ENCODE data around the gene DDB1.

DDB1 gene

GRCh38 chr11:61335355-61335710 is 2.4 kb upstream of the DDB1 start:
- DNase-seq (ENCODE audit: low spot score) = no peak

DNA sequence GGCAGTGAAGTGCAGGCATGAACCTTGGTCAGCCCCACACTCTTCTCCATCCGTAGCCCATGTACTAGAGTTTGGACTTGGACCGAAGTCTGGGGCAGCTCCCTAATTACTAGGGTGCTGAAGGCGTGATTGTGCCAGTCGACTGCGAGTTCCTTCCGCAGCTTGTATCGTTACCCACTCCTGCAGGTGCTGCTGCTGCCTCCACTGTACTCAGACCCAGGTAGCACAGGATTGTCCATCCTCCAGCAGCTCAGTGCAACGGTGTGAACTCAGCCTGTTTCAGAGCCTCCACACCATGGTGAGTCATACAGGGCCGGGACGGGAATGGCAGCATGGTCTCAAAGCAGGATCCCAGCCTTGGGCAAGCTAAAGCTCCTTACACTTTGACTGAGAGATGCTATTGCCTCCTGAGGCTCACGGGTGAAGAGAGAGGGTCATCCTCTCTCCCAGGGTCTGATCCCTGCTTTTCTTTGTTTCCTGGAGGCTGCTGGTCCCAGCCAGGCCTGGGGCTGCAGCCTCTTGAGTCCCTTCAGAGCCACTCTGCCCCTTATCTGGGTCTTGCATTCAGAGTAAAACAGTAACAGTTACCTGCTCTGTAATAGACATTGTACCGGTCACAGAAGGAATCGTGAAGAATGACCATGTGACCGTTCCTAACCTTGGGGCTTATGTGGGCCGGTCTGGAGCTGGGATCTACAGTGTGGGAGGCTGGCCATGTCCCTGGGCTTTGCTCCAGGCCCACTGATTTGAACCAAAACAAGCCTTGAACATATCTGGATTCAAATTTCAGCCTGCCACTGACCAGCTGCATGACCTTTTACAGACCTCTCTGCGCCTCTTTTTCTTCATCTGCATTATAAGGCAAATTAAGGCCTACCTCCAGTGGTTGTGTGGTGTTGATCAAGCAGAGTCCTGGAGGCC is 1.8 kb upstream of the DDB1 start:
- peak; percentile 66 for DNase-seq (ENCODE audit: low spot score)

GRCh38 chr11:61333550-61334433 is 887 bp upstream of the DDB1 start:
- peak; percentile 43 for DNase-seq (ENCODE audit: low spot score)

DNA sequence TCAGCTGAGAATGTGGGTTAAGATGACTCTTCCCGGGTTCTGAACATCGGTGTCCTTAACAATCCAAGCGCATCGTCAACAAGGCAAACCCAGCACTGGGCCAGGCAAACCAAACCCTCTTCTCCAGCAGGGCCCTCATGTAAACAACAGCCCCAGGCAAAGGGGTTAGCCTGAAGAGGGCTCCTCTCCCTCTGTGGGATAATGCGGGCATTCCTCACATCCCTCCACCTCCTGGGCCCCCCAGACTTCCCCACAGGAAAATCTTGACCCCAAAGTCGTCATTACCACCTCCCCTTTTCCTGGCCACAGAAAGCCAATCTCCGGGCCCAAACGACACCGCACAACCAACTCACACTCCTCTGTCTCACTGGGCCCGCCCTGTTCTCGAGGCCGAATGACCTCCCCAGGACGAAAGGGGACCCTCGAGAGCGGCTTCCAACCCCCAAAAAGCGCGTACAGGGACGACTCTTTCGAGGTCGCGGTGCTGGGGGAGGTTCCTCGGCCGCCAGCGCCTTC is 566 bp downstream of the DDB1 start:
- DNase-seq (ENCODE audit: low spot score) = peak; percentile 23

- DNase-seq (ENCODE audit: low spot score) = peak; percentile 27
These were observed 1.3 kb downstream of the DDB1 start for GRCh38 chr11:61331651-61332050.

DNA sequence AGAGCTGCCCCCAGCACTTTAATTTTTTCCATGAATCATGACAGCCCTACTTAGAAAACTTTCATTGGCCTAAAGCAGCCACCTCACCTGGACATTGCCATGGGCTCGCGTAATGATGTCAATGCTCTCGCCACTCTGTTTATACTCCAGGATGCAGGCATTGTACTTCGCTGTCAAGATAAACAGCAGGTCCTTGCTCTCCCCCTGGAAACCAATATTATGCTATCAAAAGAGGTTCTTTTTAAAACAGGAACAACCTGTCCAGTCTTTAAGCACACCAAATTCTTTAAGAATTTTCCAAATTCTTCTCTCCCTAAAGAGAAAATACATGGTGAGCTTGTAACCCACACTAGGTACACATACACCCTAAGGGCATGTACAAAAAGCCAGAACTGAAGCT is 3.0 kb downstream of the DDB1 start:
- no peak for DNase-seq (ENCODE audit: low spot score)

DNA sequence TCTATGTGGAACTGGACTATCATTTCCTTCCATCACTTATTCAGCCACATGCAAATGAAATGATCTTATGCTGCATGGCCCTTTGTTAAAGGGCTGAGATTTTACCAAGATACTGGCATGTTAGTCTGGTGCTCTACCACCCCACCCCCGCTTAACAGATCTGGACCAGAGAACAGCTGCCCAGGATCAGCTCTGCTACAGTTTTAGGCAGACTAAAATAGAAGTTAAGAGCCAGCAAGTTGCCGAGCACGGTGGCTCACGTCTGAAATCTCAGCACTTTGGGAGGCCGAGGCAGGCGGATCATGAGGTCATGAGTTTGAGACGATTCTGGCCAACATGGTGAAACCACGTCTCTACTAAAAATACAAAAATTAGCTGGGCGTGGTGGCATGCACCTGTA is 4.6 kb downstream of the DDB1 start:
- DNase-seq (ENCODE audit: low spot score) = no peak

- no peak for DNase-seq (ENCODE audit: low spot score)
These were observed 5.2 kb downstream of the DDB1 start for GRCh38 chr11:61327669-61328071.

- DNase-seq (ENCODE audit: low spot score) = no peak
These were observed 7.1 kb downstream of the DDB1 start for GRCh38 chr11:61325649-61326414.

DNA sequence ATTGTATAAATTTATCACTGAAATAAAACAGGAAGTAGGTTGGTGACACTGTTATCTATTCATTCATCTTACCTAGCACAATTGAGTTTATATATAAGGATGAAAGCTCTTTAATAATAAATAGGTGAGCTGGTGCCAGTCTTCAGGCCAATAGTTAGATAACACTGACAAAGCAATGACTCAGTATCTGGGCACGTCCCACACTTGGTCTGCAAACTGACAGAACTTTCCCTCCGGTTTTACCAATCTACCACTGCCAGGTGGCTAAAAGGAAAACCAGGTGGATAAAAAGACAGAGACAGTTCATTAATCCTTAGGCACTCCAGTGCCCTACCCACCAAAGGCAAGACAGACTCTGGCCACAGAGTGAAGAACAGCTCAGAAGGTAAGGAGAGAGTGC is 17.6 kb downstream of the DDB1 start:
- DNase-seq (ENCODE audit: low spot score) = no peak

GRCh38 chr11:61310749-61311148 is 22.2 kb downstream of the DDB1 start:
- no peak for DNase-seq (ENCODE audit: low spot score)

GRCh38 chr11:61309739-61310138 is 23.2 kb downstream of the DDB1 start:
- no peak for DNase-seq (ENCODE audit: low spot score)

DNA sequence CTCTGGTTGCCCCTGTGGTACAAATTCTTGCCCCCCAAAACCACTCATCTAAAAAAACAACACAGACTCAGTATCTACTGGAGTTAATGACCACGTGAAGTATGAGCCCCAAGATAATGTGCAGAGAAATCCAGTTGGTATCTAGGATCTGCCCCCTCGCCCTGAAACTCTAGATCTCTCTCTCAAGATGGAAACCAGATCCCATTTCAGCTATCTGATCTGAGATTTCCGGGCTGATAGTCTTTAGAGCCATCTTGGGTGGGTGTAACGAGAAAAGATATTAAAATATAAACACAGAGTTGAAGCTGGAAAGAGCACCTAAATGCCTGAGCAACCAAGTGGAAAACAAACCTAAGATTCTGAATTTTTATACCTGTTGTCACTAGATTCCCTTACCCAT is 23.8 kb downstream of the DDB1 start:
- no peak for DNase-seq (ENCODE audit: low spot score)

GRCh38 chr11:61307354-61307753 is 25.6 kb downstream of the DDB1 start:
- DNase-seq (ENCODE audit: low spot score) = no peak

DNA sequence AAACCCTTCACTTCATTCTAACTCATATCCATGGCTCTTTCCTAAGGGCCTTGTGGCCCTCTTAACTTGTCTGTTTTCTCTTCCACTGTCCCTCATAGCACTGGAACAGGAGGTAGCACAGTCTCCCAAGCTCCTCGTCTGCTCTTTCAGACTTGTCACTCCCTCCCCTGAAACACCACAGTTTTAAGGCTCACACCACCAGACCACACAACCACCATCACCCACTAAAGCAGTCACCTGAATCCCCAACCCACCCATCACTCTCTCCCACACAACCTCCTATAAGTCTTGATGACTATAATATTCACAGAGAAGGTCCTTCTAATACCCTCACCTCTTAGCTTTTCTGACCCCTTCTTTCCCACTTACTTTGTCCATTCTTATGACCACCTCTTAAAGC is 26.7 kb downstream of the DDB1 start:
- no peak for DNase-seq (ENCODE audit: low spot score)

- no peak for DNase-seq (ENCODE audit: low spot score)
These were observed 27.5 kb downstream of the DDB1 start for GRCh38 chr11:61305417-61305816.

DNA sequence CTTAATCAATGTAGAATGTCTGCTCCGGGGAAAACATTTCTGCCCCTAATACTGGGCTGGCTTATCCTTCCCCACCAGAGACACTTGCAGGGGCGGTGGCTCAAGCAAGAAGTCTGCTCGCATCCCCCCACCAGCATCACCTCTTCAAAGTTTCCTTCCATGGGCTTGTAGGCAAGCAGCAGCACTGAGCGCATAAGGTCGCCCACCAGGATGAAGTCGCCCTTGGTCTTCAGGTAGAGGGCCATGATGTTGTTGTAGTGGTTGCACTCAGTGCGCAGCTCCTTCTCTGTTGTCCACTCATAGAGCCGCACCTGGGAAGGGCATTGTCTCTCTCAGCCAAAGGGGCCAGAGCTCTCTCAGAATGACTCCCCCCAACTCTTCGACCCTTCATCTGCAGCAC is 29.2 kb downstream of the DDB1 start:
- no peak for DNase-seq (ENCODE audit: low spot score)

GRCh38 chr11:61302550-61302949 is 30.4 kb downstream of the DDB1 start:
- DNase-seq (ENCODE audit: low spot score) = no peak

DNA sequence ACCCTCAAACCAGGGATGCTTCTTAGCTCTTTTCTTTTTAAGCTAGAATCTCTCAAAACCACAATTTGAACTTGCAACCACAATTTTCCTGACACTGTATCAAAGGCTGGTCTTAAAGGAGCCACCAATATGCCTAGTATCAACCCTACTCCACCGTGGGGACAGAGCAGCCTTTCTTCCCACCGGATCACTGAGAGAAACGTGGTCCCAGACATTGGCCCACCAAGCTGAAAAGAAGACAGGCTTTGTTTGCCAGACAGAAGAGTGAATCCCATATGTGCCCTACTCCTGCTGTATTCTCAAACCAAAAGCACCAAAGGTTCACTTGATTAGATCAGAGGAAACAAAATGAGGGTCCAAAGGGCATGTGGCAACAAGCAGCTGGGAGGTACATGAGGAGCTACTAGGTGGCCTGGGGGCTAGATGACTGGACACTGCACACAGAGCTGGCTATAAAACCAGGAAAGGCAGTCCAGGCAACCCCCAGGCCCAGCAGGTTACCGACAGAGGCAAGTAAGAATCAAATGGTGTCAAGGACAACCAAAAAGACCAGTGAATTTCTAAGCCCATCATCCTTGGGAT is 34.2 kb downstream of the DDB1 start:
- no peak for DNase-seq (ENCODE audit: low spot score)

- peak; percentile 12 for DNase-seq (ENCODE audit: low spot score)
These were observed 35.2 kb downstream of the DDB1 start for GRCh38 chr11:61297746-61298145.

DNA sequence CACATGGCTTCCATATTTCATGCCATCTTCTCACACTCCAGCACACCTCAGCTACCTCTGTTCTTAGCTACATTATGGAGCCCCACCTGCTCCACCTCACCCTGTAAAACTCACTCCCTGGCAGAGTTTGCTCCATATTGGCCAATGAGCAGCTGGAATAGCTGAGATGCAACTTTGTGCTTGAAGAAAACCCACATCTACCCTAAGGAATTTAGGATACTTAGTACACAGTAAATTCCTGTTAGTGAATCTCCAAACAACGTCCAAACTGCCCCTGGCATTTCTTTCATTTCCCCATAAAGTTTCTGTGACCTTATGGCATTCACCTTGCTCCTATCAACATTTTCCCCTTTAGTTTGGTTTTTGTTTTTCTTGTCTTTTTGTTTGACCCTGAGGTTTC is 35.6 kb downstream of the DDB1 start:
- no peak for DNase-seq (ENCODE audit: low spot score)

DNA sequence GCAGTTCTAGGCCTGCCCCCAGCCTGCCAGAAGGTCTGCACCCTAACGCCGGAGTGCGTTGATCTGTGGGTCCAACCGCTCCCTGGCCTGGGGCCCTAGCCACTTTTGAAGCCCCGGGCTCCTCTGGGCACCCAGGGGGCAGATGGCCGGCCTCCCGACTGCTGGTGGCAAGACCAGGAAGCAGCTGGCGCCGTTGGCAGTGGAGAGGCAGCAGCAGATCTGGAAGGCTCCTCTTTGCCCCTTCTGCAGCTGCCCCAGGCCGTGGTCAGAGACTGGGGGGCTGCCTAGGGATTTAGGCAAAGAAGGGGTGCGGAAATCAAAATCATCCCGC is 37.3 kb downstream of the DDB1 start:
- no peak for DNase-seq (ENCODE audit: low spot score)
